Measurements from ENCODE around the gene CLEC4M. TPM values are rescaled to one million over a fixed set of nuclear protein-coding genes. Genes with fewer than 3 reads are reported as not detected.

CLEC4M gene, protein sequence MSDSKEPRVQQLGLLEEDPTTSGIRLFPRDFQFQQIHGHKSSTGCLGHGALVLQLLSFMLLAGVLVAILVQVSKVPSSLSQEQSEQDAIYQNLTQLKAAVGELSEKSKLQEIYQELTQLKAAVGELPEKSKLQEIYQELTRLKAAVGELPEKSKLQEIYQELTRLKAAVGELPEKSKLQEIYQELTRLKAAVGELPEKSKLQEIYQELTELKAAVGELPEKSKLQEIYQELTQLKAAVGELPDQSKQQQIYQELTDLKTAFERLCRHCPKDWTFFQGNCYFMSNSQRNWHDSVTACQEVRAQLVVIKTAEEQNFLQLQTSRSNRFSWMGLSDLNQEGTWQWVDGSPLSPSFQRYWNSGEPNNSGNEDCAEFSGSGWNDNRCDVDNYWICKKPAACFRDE
- not detected in 2 replicates for total RNA-seq (2014; rRNA removed; shearing (Covaris generic); ENCODE audit: low replicate concordance)

DNA sequence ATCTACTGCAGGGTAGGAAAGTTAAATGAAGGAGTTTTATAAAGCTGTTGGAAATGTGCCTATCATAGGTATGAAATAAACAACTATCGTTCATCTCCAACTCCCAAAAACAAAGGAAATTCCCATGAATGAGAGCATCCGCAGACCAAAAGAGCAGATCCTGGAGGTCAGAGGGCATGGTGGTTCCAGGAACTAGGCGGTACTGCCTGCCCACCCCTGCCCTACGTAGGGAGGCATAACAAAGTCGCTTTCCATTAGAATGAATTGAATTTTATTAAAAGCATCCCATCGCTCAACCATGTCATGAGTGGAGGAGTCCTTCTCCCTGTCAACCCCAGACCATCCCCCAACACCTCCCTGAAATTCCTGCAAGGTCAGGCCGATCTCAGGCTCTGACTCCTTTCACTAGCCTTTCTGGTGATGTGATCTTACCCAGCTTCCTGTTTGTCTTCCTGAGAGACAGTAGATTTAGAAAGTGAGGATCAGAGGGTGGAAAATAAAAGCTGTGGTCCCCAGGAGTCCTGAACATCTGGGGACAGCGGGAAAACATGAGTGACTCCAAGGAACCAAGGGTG lies at the start of gene CLEC4M:
TSS of gene CLEC4M (plus strand) at position 525 of the 575 bp plus-strand sequence. CDS start at position 549, 24 bp downstream.
- H3K9ac ChIP-seq (ENCODE audit: low read length): no peak within 1 kb of the TSS
- no peaks in the 10 kb centered on the region for H3K79me2 ChIP-seq (ENCODE audit: low read length)
- DNase-seq: no peak
- H3K36me3 ChIP-seq (ENCODE audit: insufficient read depth, low read length): no peaks in the 10 kb centered on the region
- H3K27me3 ChIP-seq (ENCODE audit: low read length): no peaks in the 10 kb centered on the region
- no peaks in the 10 kb centered on the region for H4K20me1 ChIP-seq (ENCODE audit: insufficient read depth, low read depth, low read length)
- H3K4me3 ChIP-seq (ENCODE audit: low read length): no peak within 1 kb of the TSS
- no peak within 1 kb of the TSS for H3K4me2 ChIP-seq (ENCODE audit: low read depth, low read length, poor library complexity, severe bottlenecking)
- H3K9me3 ChIP-seq (ENCODE audit: low read length): peaks cover 11% of the 10 kb centered on the region
- H3K27ac ChIP-seq (ENCODE audit: low read length): no peak within 1 kb of the TSS
- H3K4me1 ChIP-seq (ENCODE audit: low read length): no peaks in the 10 kb centered on the region
- no peak within 1 kb of the TSS for H2AFZ ChIP-seq (ENCODE audit: low read length)
- H3K9me2 ChIP-seq (replicated peaks; ENCODE audit: insufficient read depth, low read length): no peaks in the 10 kb centered on the region

DNA sequence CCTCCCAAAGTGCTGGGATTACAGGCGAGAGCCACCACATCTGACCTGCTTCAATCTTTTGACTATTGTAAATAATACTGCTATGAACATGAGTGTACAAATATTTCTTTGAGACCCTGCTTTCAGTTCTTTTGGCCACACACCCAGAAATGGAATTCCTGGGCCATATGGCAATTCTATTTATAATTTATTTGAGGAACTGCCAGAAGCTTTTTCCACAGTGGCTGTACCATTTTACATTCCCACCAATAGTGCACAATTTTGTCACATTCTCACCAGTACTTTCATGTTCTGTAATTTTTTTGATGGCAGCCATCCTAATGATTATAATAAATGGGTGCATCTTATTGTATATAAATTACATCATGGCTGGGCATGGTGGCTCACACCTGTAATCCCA lies 47.4 kb upstream of the CLEC4M start:
- no peaks in the 10 kb centered on the region for H4K20me1 ChIP-seq (ENCODE audit: insufficient read depth, low read depth, low read length)
- no peaks in the 10 kb centered on the region for H3K9me2 ChIP-seq (replicated peaks; ENCODE audit: insufficient read depth, low read length)
- no peak overlapping the region for H3K9ac ChIP-seq (ENCODE audit: low read length)
- H2AFZ ChIP-seq (ENCODE audit: low read length): no peak overlapping the region
- no peak overlapping the region for H3K4me2 ChIP-seq (ENCODE audit: low read depth, low read length, poor library complexity, severe bottlenecking)
- H3K79me2 ChIP-seq (ENCODE audit: low read length): no peaks in the 10 kb centered on the region
- no peak overlapping the region for H3K27ac ChIP-seq (ENCODE audit: low read length)
- no peaks in the 10 kb centered on the region for H3K9me3 ChIP-seq (ENCODE audit: low read length)
- H3K4me3 ChIP-seq (ENCODE audit: low read length): no peak overlapping the region
- H3K36me3 ChIP-seq (ENCODE audit: insufficient read depth, low read length): no peaks in the 10 kb centered on the region
- no peaks in the 10 kb centered on the region for H3K27me3 ChIP-seq (ENCODE audit: low read length)
- DNase-seq: no peak
- H3K4me1 ChIP-seq (ENCODE audit: low read length): no peaks in the 10 kb centered on the region

DNA sequence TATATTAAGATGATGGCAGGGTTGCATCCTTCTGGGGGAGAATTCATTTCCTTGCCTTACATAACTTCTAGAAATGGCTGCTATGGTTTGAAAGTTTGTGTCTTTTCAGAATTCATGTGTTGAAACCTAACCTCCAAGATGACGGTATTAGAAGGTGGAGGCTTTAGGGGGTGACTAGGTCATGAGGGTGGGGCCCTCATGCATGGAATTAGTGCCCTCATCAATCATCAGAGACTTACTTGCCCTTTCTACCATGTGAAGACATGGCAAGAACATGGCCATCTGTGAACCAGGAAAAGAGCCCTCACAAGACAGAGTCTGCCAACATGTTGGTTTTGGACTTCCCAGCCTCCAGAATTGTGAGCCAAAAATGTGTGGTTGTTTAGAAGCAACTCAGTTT lies 46.3 kb upstream of the CLEC4M start:
- no peaks in the 10 kb centered on the region for H3K4me1 ChIP-seq (ENCODE audit: low read length)

DNA sequence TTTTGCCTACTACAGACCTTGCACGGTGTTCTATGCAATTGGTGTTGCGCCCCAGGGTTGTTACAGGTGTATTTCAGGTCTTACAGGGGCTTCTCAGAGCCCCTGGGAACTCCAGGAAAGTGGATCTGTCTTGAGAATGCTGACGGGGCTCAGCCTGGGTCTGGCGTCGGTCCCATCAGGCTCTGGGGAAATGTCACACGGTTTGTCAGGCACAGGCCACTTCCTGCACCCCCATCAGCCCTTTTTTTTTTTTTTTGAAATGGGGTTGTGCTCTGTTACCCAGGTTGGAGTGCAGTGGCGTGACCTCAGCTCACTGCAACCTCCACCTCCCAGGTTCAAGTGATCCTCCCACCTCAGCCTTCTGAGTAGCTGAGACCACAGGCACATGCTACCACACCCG lies 44.4 kb upstream of the CLEC4M start:
- Histone ChIP-seq H3K4me2 (ENCODE audit: low read depth, low read length, poor library complexity, severe bottlenecking) (no peak overlapping the region), H3K9me2 (replicated peaks; ENCODE audit: insufficient read depth, low read length) (no peaks in the 10 kb centered on the region), H3K9ac (ENCODE audit: low read length) (no peak overlapping the region), H3K4me3 (ENCODE audit: low read length) (no peak overlapping the region), H3K9me3 (ENCODE audit: low read length) (no peaks in the 10 kb centered on the region), H3K27ac (ENCODE audit: low read length) (no peak overlapping the region), H3K36me3 (ENCODE audit: insufficient read depth, low read length) (no peaks in the 10 kb centered on the region), H3K4me1 (ENCODE audit: low read length) (no peaks in the 10 kb centered on the region), H4K20me1 (ENCODE audit: insufficient read depth, low read depth, low read length) (no peaks in the 10 kb centered on the region), H2AFZ (ENCODE audit: low read length) (no peak overlapping the region), H3K79me2 (ENCODE audit: low read length) (no peaks in the 10 kb centered on the region), H3K27me3 (ENCODE audit: low read length) (no peaks in the 10 kb centered on the region)
- DNase-seq: no peak

More for the DNA sequence above, 46.3 kb upstream of the CLEC4M start:
- Histone ChIP-seq H3K36me3 (ENCODE audit: insufficient read depth, low read length) (no peaks in the 10 kb centered on the region), H2AFZ (ENCODE audit: low read length) (no peak overlapping the region), H3K27ac (ENCODE audit: low read length) (no peak overlapping the region), H3K27me3 (ENCODE audit: low read length) (no peaks in the 10 kb centered on the region), H3K79me2 (ENCODE audit: low read length) (no peaks in the 10 kb centered on the region), H3K9me2 (replicated peaks; ENCODE audit: insufficient read depth, low read length) (no peaks in the 10 kb centered on the region), H3K4me3 (ENCODE audit: low read length) (no peak overlapping the region), H3K9ac (ENCODE audit: low read length) (no peak overlapping the region), H3K9me3 (ENCODE audit: low read length) (no peaks in the 10 kb centered on the region), H3K4me2 (ENCODE audit: low read depth, low read length, poor library complexity, severe bottlenecking) (no peak overlapping the region), H4K20me1 (ENCODE audit: insufficient read depth, low read depth, low read length) (no peaks in the 10 kb centered on the region)
- no peak for DNase-seq

DNA sequence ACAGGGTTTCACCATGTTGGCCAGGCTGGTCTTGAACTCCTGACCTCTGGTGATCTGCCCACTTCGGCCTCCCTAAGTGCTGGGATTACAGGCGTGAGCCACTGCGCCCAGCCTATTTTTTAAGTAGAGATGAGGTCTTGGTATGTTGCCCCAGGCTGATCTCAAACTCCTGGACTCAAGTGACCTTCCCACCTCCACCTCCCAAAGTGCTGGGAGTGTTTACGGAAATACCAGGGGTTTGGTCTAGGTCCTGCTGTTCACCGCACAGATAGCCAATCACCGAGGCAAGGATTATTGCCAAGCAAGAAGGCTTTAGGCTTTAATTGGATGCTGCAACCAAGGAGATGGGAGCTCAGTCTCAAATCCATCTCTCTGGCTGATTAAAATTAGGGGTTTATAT lies 42.7 kb upstream of the CLEC4M start:
- Histone ChIP-seq H3K36me3 (ENCODE audit: insufficient read depth, low read length) (no peaks in the 10 kb centered on the region), H3K9me2 (replicated peaks; ENCODE audit: insufficient read depth, low read length) (no peaks in the 10 kb centered on the region), H4K20me1 (ENCODE audit: insufficient read depth, low read depth, low read length) (no peaks in the 10 kb centered on the region), H3K27ac (ENCODE audit: low read length) (no peak overlapping the region), H3K27me3 (ENCODE audit: low read length) (no peaks in the 10 kb centered on the region), H3K4me2 (ENCODE audit: low read depth, low read length, poor library complexity, severe bottlenecking) (no peak overlapping the region), H3K79me2 (ENCODE audit: low read length) (no peaks in the 10 kb centered on the region), H3K9me3 (ENCODE audit: low read length) (no peaks in the 10 kb centered on the region), H2AFZ (ENCODE audit: low read length) (no peak overlapping the region), H3K4me3 (ENCODE audit: low read length) (no peak overlapping the region), H3K9ac (ENCODE audit: low read length) (no peak overlapping the region), H3K4me1 (ENCODE audit: low read length) (no peaks in the 10 kb centered on the region)
- DNase-seq: no peak

DNA sequence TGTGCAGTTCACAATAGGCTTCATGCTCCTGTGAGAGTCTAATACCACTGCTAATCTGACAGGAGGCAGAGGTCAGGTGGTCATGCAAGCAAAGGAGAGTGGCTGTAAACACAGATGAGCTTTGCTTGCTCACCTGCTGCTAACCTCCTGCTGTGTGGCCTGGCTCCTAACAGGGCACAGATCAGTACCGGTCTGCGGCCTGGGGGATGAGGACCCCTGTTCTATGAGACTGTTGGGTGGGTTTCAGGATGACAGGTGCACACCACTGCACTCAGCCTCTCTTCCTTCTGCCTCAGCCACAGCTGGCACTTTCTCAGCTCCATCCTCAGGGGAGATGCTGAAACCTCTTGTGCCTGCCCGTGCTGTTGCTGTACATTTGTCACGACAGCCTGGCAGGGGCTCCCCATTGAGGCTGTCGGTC lies 40.8 kb upstream of the CLEC4M start:
- Histone ChIP-seq H3K4me2 (ENCODE audit: low read depth, low read length, poor library complexity, severe bottlenecking) (no peak overlapping the region), H3K9me3 (ENCODE audit: low read length) (no peaks in the 10 kb centered on the region), H3K27me3 (ENCODE audit: low read length) (no peaks in the 10 kb centered on the region), H3K4me1 (ENCODE audit: low read length) (no peaks in the 10 kb centered on the region), H3K4me3 (ENCODE audit: low read length) (no peak overlapping the region), H3K79me2 (ENCODE audit: low read length) (no peaks in the 10 kb centered on the region), H4K20me1 (ENCODE audit: insufficient read depth, low read depth, low read length) (no peaks in the 10 kb centered on the region), H3K9ac (ENCODE audit: low read length) (no peak overlapping the region), H3K9me2 (replicated peaks; ENCODE audit: insufficient read depth, low read length) (no peaks in the 10 kb centered on the region), H3K27ac (ENCODE audit: low read length) (no peak overlapping the region), H2AFZ (ENCODE audit: low read length) (no peak overlapping the region), H3K36me3 (ENCODE audit: insufficient read depth, low read length) (no peaks in the 10 kb centered on the region)
- DNase-seq: no peak

DNA sequence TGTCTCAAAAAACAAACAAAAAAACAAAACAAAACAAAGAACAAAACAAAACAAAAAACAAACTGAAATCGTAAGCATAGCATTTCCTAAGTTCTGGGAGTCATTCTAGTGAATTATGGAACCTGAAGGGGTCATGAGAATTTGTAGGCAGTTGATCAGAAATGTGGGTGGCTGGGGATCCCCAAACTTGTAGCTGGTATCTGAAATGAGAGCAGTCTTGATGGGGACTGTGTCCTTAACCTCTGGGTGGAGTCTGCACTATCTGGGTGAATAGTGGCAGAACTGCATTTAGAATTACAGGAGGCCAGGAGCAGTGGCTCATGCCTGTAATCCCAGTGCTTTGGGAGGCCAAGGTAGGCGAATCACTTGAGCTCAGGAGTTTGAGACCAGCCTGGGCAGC lies 37.3 kb upstream of the CLEC4M start:
- Histone ChIP-seq H3K9ac (ENCODE audit: low read length) (no peak overlapping the region), H3K9me2 (replicated peaks; ENCODE audit: insufficient read depth, low read length) (no peaks in the 10 kb centered on the region), H3K27ac (ENCODE audit: low read length) (no peak overlapping the region), H3K36me3 (ENCODE audit: insufficient read depth, low read length) (no peaks in the 10 kb centered on the region), H3K27me3 (ENCODE audit: low read length) (no peaks in the 10 kb centered on the region), H3K4me2 (ENCODE audit: low read depth, low read length, poor library complexity, severe bottlenecking) (no peak overlapping the region), H4K20me1 (ENCODE audit: insufficient read depth, low read depth, low read length) (no peaks in the 10 kb centered on the region), H2AFZ (ENCODE audit: low read length) (no peak overlapping the region), H3K9me3 (ENCODE audit: low read length) (no peaks in the 10 kb centered on the region), H3K4me3 (ENCODE audit: low read length) (no peak overlapping the region), H3K4me1 (ENCODE audit: low read length) (no peaks in the 10 kb centered on the region), H3K79me2 (ENCODE audit: low read length) (no peaks in the 10 kb centered on the region)
- no peak for DNase-seq

DNA sequence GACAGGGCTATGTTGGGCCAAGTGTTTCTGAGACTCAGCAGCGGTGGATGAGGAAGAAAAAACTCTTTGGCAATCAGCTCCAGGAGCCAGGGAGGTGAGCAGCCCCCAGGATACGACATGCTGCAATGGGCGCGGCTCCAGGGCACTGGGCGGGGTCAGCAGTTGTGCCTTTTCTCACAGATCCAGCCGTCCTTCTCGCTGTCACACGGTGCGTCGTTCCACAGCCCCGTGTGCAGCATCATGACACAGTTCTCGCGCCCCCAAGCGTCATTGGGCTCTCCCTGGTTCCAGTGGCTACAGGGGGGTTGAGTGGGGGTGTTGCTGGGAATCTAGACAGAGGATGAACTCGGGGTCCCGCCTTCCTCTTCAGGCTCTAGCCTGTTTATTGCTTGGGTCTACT lies 33.8 kb upstream of the CLEC4M start:
- Histone ChIP-seq H3K9me3 (ENCODE audit: low read length) (no peaks in the 10 kb centered on the region), H3K9ac (ENCODE audit: low read length) (no peak overlapping the region), H3K79me2 (ENCODE audit: low read length) (no peaks in the 10 kb centered on the region), H3K4me3 (ENCODE audit: low read length) (no peak overlapping the region), H3K4me1 (ENCODE audit: low read length) (no peaks in the 10 kb centered on the region), H3K4me2 (ENCODE audit: low read depth, low read length, poor library complexity, severe bottlenecking) (no peak overlapping the region), H3K27me3 (ENCODE audit: low read length) (no peaks in the 10 kb centered on the region), H2AFZ (ENCODE audit: low read length) (no peak overlapping the region), H3K9me2 (replicated peaks; ENCODE audit: insufficient read depth, low read length) (no peaks in the 10 kb centered on the region), H3K27ac (ENCODE audit: low read length) (no peak overlapping the region), H4K20me1 (ENCODE audit: insufficient read depth, low read depth, low read length) (no peaks in the 10 kb centered on the region), H3K36me3 (ENCODE audit: insufficient read depth, low read length) (no peaks in the 10 kb centered on the region)
- DNase-seq: no peak
